HG03159 (cell line): Measurements from ENCODE around the gene OLFML2A.
"Not testable (repeated sequence)": the region's sequence is repeated elsewhere in the genome, so short reads cannot be mapped to it uniquely, and the experiment has no call there.

Source experiments
- ATAC-seq: cut with Tn5 transposase; IDR thresholded peaks from one replicate; pipeline ENCODE4 v1.9.1; 2021; ENCODE audit warnings: mild to moderate bottlenecking, moderate library complexity; ENCODE audit not compliant: unreplicated experiment

The OLFML2A gene

DNA sequence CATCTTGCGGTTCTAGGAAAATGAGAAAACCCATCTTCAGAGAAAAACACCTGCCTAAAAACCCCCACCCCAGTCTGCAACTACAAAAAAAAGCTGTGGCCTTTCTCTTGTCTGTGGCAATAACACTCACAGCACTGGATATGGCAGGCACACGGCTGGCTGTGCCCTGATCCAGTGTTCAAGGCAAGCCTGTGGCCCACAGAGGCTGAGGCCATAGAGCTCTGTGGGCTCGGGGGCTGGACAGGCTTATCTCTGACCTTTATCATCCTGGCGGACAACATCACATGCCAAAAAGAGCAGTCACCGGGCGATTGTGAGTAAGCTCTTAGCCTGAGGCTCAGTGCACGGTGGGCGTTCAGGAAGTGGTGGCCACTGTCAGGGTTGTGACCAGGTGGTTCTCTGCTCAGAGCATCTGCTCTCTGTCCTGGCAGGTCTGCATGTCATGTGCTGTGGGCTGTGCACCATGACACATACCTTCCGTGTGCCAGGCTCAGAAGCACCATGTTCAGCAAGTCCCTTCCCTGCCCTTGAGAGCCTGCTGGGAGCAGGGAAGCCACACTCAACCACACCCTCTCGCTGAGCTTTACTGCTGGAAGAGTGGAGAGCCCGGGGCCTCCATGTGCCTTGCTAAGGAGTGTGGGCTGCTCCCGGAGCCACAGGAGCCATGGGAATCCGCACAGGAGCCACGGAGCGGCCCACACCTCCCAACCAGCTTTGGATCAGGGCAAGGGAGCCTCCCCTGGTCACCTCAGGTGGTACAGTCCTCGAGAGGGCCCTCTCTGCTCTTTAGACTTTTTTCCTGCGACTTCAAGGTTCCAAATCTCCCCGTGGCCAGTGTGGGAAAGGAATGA lies 41.7 kb downstream of the OLFML2A start:
- no peak for ATAC-seq

DNA sequence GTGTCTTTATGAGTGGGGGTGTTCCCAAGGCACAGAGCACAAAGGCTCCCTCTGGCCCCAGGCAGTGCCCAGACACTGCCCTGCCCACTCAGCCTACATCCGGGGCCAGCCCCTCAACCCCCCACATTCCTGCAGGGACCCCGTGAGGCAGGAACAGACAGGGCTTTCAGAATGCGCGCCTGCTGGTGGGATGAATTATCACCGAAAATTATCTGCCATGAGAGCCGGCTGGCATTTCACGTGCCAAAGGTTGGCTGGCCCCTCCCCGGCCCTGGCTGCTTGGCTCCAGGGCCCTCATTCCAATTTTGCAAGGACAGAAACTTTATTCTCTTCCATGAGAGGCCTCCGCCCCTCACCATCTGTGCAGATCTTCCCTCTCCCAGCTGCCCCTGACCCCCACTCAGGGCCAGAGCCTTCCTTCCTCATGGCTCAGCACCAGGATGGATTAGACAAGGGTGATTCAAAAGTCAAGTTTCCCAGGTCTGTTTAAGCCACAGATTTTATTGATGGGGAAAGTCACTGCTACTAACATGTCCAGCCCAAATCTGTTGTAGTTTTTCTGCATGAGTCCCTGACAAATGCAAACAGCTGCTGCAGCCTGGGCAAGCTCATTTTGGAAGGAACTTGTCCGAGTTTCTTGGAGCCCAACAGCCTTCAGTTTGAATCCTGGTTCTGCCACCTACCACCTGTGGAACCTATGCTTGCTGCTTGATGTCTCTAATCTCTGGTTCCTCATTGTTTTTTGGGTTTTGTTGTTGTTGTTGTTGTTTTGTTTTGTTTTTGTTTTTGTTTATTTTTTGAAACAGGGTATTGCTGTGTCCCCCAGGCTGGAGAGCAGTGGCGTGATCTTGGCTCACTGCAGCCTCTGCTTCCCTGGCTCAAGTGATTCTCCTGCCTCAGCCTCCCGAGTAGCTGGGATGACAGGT lies 44.0 kb downstream of the OLFML2A start:
- ATAC-seq = no peak

DNA sequence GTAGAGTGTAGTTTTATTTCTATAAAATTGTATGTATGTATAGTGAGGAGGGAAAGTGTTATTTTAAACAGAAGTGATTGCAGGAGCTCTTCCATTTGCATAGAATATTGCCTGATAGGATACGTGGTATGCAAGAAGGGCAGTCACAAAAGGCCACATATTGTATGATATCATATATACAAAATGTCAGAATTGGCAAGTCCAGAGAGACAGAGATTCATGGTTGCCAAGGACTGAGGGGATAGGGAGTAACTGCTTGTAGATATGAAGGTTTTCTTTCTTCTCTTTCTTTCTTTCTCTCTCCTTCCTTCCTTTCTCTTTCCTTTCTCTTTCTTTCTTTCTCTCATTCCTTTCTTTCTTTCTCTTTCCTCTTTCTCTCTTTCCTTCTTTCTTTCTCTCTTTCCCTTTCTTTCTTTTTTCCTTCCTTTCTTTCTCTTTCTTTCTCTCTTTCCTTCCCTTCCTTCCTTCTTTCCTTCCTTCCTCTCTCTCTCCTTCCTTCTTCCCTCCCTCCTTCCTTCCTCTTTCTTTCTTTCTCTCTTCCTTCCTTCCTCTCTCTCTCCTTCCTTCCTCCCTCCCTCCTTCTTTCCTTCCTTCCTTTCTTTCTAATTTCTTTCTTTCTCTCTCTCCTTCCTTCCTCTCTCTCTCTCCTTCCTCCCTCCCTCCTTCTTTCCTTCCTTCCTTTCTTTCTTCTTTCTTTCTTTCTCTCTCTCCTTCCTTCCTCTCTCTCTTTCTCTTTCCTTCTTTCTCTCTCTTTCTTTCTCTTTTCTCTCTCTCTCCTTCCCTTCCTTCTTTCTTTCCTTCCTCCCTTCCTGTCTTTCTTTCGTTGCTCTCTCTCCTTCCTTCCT lies 51.8 kb downstream of the OLFML2A start:
- no peak for ATAC-seq

DNA sequence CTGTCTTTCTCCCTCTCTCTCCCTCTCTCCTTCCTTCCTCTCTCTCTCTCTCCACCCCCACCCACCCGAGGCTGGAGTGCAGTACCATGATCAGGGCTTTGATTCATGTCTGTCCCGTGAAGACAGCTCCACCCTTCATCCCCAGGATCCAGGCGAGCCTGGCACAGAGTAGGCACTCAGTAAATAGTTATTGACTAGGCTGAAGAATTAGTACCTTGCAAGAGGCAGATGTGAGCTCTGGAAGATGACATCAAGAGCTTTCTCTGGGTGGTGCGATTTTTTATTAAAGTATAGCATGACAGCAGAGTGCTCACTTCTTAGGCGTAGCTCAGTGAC lies 52.4 kb downstream of the OLFML2A start:
- ATAC-seq = no peak

DNA sequence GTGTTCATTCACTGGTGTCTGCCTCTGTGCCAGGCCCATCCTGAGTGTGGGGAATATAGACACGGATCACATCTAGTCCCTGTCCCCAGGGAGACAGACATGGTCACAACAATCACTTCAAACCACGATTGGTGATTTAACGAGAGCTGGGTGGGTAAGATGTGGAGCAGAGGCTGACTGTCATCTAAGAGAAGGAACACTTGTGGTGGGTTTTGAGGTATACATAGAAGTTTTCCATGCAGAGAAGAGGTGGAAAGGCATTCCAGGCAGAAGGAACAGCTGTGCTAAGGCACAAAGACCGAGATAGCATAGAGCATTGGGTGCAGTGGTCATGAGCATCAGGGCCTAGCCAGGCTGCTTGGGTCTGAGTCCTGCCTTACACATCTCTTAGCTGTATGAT lies 53.7 kb downstream of the OLFML2A start:
- no peak for ATAC-seq

DNA sequence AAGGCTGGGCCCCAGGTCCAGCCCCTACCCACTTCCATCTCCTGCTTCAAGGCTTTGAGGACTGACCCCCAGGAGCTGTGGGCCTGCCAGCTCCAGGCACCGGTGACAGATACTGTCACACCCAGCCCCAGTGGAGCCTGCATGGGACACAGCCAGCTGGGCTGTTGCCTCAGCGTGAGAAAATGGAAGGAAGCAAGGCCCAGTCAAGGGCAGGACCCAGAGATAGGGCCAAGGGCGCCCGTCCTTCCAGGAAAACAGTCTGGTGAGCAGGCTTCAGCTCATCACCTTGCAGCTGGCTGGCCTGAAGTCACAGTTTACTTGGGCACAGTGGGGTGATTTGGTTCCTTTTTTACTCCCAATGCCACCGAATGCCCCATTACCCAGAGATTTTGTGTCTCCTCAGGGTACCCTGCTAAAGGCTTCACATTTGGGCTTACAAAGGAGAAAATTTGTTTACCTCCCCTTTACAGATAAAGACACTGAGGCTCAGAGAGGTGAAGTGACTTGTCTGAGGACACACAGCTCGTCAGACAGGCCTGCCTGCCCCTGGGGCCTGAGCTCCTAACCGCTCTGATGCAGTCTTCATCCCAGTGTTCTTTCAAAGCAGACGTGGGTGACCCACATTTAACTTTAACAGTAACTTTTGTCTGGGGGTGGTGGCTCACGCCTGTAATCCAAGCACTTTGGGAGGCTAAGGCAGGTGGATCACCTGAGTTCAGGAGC lies 54.9 kb downstream of the OLFML2A start:
- ATAC-seq = no peak

DNA sequence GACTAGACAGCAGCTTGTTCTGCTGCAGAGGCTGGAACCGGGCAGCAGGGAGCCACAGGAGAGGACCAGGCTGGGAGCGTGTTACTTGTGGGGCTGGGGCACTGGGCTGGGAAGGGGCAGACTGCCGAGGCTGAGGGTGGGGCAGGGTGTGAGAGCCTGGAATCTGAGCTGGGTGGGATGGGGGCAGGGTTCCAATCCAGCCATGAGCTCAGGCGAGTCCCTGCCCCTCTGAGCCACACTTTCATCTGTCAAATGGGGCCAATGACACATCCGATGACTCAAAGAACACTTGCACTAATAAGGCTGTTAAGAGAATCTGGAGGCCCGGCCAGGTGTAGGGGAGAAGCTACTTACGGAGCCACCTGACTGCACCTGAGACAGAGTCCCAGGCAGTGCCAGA lies 57.7 kb downstream of the OLFML2A start:
- ATAC-seq = no peak

DNA sequence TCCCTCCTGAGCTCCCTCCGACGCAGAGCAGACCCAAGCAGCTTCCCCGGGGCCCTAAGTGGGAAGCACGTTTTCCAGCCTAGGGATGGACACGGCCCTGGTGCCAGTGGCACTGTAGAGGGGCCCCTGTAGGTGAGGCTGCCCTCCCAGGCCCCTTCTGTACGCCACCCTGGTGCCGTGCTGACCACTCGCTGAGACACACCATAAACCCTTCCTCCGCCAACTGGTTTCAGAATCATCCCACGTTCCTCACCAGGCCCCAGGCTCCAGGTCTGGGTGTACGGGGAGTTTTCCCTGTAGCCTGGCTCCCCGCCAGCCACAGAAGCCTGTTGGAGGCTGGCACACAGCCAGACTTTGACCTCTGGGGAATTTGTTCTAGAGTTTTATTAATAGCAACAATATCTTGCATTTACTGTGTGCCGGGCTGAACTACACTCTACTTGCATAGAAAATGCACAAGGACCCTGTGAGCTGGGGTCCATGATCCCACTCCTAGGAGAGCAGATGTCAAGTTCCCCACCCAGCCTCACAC lies 58.2 kb downstream of the OLFML2A start:
- no peak for ATAC-seq

DNA sequence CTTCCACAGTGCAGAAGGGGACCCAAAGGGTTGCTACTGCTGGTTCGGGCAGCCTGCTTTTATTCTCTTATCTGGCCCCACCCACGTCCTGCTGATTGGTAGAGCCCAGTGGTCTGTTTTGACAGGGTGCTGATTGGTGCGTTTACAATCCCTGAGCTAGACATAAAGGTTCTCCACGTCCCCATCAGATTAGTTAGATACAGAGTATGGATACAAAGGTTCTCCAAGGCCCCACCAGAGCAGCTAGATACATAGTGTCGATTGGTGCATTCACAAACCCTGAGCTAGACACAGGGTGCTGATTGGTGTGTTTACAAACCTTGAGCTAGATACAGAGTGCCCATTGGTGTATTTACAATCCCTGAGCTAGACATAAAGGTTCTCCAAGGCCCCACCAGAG lies 61.2 kb downstream of the OLFML2A start:
- ATAC-seq = not testable (repeated sequence)

DNA sequence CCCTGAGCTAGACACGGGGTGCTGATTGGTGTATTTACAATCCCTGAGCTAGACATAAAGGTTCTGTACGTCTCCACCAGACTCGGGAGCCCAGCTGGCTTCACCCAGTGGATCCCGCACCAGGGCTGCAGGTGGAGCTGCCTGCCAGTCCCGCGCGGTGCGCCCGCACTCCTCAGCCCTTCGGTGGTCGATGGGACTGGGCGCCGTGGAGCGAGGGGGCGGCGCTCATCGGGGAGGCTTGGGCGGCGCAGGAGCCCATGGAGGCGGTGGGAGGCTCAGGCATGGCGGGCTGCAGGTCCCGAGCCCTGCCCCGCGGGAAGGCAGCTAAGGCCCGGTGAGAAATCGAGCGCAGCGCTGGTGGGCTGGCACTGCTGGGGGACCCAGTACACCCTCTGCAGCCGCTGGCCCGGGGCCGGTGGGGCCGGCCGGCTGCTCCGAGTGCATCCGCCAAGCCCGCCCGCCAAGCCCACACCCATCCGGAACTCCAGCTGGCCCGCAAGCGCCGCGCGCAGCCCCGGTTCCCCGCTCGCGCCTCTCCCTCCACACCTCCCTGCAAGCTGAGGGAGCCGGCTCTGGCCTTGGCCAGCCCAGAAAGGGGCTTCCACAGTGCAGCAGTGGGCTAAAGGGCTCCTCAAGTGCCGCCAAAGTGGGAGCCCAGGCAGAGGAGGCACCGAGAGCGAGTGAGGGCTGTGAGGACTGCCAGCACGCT lies 61.8 kb downstream of the OLFML2A start:
- not testable (repeated sequence) for ATAC-seq

DNA sequence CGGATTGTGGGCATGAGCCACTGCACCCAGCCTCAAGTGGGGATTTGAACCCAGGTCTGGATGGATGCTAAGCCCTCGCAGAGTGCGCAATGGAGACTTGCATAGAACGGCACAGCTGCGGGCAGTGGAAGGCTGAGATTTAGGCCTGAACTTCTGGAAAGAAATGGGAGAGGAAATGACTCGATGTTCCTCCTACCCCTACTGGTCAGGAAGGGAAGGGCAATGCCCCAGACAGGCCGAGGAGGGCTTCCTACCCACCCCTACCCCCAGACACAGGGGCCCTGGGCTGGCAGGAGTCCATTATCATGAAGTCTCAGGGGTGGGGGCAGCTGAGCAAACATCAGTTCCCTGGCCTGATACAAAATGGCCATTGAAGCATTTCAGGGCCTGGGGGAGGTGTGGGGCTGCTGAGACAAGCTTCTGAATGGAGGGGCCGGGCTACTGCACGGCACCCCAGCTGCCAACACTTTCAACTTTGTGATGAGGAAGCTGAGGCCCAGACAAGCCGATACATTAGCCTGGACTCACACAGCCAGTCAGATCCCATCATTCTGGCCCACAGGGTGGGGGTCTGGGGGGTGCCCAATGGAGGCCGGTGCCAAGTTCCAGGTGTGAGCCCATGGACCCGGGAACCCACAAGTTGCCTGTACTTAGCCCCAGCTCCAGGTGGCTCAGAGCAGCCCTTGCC lies 62.8 kb downstream of the OLFML2A start:
- no peak for ATAC-seq

DNA sequence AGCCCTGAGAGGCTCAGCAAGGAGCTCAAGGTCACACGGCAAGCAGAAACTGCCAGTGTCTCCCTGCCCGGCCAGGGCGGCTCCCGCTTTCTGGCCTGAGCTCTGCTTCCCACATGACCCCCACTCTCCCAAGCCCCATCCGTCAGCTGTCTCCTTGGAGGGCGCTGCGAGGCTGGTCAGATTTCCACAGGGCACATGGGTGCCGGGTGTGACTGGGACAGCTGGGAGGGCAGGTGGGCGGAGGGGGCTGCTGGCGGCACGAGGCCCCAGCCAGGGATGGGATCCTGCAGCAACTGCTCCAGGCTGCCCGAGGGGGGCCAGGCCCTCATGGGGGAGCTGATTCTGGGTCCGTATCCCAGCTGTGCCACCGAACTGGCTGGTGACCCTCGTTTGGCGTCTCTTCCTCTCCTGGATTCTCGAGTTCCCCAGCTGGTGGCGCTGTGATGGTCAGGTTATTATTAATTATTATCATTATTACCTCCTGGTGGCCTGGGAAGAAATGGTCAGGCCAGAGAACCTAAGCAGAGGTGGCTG lies 63.4 kb downstream of the OLFML2A start:
- no peak for ATAC-seq

DNA sequence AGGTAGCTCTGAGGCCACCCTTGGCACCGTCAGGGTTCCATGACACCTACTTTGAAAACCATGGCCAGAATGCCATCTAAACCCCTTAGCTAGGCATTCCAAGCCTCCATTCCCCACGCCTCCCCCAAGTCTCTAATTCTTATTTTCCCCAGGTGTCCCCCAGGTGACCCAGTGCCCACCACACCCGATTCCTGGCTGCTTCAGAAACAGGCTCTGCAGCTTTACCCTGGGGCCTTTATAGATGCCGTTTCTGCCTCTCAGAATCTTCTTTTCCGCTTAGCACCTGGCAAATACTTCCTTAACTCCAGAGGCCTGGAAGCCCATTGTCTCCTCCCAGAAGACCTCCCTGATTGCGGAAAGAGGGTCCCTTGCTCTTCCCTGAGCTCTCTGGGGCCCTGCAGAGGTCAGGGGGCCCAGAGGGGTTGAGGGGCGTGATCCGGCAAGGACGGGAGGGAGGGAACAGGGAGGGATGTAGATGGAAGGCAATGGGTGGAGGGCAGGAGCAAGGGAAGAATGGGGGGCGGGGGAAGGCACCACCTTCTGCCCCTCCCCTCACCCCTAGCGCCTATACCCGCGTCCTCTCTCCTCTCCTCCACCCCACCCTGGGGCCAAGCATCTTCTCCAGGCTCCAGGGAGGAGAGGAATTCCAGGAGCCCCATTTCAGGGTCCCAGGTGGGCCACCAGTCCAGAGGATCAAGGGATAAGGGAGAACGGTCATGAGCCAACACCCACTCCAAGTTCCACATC lies 64.3 kb downstream of the OLFML2A start:
- no peak for ATAC-seq

DNA sequence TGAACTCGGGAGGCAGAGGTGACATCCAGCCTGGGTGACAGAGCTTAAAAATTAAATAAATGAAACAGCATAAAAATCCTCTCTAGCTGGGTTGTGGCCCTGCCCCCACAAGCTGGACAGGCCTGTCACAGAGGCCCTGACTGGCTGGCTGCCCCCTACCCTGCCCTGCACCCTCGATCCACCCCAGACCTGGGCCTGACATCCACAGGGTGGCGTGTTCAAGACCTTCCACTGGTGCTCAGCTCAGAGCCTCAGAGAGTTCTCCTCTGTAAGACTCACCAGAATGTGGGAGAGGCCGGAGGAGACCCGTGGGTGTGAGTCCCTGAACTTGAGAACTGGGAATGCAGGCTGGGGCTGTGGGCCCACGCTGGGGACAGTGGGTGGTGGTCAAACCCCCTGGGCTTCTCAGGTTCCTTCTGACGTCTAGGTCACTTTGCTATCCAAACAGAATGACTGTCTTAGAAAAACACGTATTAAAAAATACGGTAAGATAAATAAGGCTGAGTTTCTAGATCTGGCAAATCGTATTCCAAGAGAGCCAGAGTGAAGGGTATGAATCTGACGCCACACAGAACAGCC lies 66.6 kb downstream of the OLFML2A start:
- no peak for ATAC-seq

DNA sequence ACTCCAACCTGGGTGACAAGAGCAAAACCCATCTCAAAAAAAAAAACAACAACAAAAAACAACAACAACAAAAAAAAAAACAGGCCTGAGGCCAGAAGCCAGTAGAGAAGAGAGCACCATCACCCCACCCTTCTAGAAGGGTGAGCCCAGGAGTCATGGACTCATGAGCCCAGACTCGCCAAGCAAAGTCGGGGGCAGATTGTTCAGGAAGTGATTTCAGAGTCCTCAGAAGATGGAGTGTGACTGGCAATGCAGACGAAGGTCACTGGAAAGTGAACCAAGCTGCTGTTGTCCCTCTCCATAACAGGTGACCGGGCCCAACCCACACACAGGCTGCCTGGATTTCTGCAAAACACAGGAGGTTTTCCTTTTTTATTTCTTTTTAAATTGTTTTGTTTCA lies 67.4 kb downstream of the OLFML2A start:
- no peak for ATAC-seq

DNA sequence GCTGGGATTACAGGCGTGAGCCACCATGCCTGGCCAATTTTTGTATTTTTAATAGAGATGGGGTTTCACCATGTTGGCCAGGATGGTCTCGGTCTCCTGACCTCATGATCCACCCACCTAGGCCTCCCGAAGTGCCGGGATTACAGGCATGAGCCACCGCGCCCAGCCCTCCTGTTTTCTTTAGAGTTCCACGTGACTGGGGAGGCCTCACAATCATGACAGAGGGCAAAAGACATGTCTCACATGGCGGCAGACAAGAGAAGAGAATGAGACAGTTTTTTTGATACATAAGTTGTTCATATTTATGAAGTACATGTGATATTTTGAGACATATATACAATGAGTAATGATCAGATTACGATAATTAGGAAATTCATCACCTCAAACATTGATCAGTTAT lies 69.5 kb downstream of the OLFML2A start:
- ATAC-seq = not testable (repeated sequence)

DNA sequence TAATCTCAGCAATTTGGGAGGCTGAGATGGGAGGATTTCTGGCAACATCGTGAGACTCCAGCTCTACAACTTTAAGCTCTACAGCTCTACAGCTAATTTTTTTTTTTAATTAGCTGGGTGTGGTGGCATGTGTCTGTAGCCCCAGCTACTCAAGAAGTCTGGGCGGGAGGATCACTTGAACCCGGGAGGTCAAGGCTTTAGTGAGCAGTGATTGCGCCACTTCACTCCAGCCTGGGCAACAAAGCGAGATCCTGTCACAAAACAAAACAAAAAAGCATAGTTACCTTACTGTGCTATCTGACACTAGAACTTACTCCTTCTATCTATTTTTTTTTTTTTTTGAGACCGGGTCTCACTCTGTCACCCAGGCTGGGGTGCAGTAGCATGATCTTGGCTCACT lies 70.0 kb downstream of the OLFML2A start:
- ATAC-seq = no peak

DNA sequence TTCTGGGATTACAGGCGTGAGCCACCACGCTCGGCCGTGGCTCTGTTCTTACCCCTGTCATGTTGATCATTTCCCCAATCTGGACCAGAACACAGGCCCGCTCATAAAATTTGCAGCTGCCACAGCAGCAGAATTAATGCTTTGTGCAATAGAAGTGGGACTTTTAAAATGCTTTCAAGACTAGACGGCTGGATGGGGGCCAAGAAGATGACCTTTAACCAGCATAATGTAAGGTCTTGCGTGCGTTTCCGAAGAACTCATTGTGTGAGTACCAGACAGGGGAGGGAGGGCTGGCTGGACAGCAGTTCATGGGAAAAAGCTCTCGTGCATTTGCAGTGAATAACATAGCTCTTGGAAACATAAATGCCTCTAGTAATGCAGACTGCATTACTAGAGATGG lies 72.9 kb downstream of the OLFML2A start:
- ATAC-seq = no peak
